Muscle layer of colon (tissue), 2 donors: ENCODE measurements around the gene TTC31.
A peak's percentile ranks its signal among the peaks of the same experiment; 100 is the strongest.
"Not testable (repeated sequence)": the region's sequence is repeated elsewhere in the genome, so short reads cannot be mapped to it uniquely, and the experiment has no call there.

ENCODE experiments used
- H3K27ac ChIP-seq: one replicate; pipeline ENCODE4 v1.7.0; 2013; ENCODE audit warnings: low read depth, mild to moderate bottlenecking, low read length, moderate library complexity
- H3K27me3 ChIP-seq, 2 donors: one replicate each; pipeline ENCODE4 v1.7.0; 2013; ENCODE audit warnings: low read length in 2 of 2, mild to moderate bottlenecking in 2 of 2; ENCODE audit not compliant: insufficient read depth in 2 of 2, control insufficient read depth in 1 of 2
- H3K36me3 ChIP-seq: one replicate; pipeline ENCODE4 v1.7.0; 2013; ENCODE audit warnings: mild to moderate bottlenecking, low read length; ENCODE audit not compliant: insufficient read depth
- H3K4me1 ChIP-seq: one replicate; pipeline ENCODE4 v1.7.0; 2013; ENCODE audit warnings: mild to moderate bottlenecking, low read length; ENCODE audit not compliant: insufficient read depth
- H3K4me3 ChIP-seq, 2 donors: one replicate each; pipeline ENCODE4 v1.7.0; 2013; ENCODE audit warnings: low read length in 2 of 2, low read depth in 1 of 2, mild to moderate bottlenecking in 1 of 2, moderate library complexity in 1 of 2
- H3K9ac ChIP-seq: one replicate; pipeline ENCODE4 v1.7.0; 2013; ENCODE audit warnings: low read length
- H3K9me3 ChIP-seq: one replicate; pipeline ENCODE4 v1.7.0; 2013; ENCODE audit warnings: mild to moderate bottlenecking, low read length
- donor health status: abdominal sarcoma.
- donor health status: Adenocarcinoma of cecum.

The TTC31 gene

DNA sequence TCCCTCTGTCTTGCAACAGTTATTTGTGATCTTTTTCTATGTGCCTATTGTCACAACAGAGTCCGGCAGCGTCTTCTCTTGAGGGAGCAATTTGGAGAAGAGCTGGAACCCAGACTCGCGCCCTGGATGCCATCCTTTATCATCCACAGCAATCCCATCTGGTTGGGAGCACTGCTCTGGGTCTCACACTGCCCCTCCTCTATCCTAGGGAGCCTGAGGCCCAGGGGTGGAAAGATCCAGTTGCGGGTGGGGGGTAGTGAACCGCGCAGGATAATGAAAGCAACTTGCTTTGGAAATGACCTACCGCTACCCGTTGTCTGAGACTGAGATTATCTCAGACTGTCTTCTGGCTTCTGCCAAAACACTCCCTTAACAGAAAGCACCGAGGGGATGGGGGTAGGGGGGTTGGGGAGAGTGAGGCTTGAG, 23.9 kb upstream of the TTC31 start:
- Histone ChIP-seq H3K9me3 (no peaks in the 10 kb centered on the region), H3K4me1 (peaks cover 32% of the 10 kb centered on the region), H3K27me3 (no peaks in the 10 kb centered on the region), H3K4me3 (peak overlapping the region; percentile 62 to 77), H3K9ac (peak overlapping the region; percentile 47), H3K36me3 (peaks cover 13% of the 10 kb centered on the region), H3K27ac (peak overlapping the region; percentile 61)

DNA sequence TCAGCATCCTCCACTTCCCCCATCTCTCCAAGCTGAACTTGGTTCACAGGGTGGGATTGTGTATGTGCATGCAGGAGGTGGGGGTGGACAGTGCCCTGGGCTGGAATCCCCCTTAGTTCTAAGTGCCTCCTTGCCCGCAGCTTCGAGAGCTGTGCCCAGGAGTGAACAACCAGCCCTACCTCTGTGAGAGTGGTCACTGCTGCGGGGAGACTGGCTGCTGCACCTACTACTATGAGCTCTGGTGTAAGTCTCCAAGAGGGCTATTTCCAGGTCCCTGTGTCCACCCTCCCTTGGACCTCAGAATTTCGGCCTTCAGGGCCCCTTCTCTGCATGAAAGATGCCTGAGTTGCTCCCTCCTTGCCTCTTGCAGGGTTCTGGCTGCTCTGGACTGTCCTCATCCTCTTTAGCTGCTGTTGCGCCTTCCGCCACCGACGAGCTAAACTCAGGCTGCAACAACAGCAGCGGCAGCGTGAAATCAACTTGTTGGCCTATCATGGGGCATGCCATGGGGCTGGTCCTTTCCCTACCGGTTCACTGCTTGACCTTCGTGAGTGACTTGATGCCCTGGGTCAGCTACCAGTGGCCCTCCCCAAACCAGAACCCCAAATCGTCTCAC, 23.3 kb upstream of the TTC31 start:
- H3K9me3 ChIP-seq, H3K4me3 ChIP-seq, H3K9ac ChIP-seq, H3K27me3 ChIP-seq, H3K27ac ChIP-seq: not testable (repeated sequence)
- Histone ChIP-seq H3K4me1 (peaks cover 38% of the 10 kb centered on the region), H3K36me3 (peaks cover 13% of the 10 kb centered on the region)

DNA sequence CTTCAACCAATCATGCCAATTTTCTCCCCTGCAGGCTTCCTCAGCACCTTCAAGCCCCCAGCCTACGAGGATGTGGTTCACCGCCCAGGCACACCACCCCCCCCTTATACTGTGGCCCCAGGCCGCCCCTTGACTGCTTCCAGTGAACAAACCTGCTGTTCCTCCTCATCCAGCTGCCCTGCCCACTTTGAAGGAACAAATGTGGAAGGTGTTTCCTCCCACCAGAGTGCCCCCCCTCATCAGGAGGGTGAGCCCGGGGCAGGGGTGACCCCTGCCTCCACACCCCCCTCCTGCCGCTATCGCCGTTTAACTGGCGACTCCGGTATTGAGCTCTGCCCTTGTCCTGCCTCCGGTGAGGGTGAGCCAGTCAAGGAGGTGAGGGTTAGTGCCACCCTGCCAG, 22.7 kb upstream of the TTC31 start:
- peaks cover 38% of the 10 kb centered on the region for H3K4me1 ChIP-seq
- H3K36me3 ChIP-seq = peaks cover 13% of the 10 kb centered on the region

DNA sequence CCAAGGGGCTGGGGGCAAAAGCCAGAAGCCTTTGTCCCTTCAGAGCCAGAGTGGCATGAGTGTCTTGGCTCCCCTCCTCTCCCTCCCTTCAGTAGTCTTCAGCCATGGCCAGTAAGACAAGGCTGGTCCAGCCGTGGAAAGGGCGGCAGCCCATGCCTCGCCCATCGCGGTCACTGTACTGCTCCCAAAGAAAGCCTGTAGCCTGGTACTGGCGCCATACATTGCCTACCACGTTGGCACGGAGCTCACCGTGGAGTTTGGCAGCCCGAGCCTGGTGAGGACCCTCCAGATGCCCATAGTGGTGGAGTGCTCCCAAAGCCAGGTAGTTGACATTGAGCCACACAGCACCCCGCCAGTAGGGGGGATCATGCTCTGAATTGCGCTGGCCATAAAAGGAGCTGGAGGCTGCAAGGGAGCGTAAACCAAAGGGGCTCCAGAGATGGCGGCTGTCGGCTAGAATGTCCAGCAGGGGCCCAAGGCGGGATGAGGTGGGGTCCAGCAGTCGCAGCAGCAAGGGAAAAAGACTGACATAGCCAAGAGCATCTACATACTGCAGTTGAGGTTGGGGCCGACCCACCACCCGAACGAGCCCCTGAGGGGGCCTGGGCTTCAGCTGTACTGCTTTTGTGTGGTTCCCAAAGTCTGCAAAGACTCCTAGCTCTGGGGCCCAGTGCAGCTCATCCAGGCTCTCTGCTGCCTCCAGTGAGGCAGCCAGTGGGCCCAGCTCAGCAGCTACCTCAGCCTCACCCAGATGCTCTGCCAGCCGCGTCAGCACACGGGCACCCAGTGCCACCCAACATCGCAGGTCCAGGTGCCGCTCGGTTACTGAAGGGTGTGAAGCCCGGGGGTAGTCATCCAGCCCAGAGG, 21.5 kb upstream of the TTC31 start:
- Histone ChIP-seq H3K9ac (no peak overlapping the region), H3K27me3 (no peaks in the 10 kb centered on the region), H3K36me3 (peaks cover 13% of the 10 kb centered on the region), H3K9me3 (no peaks in the 10 kb centered on the region), H3K27ac (no peak overlapping the region), H3K4me1 (peaks cover 26% of the 10 kb centered on the region), H3K4me3 (no peak overlapping the region)

More for the DNA sequence above, 22.7 kb upstream of the TTC31 start:
- H3K9me3 ChIP-seq, H3K27ac ChIP-seq, H3K4me3 ChIP-seq, H3K9ac ChIP-seq, H3K27me3 ChIP-seq: not testable (repeated sequence)

DNA sequence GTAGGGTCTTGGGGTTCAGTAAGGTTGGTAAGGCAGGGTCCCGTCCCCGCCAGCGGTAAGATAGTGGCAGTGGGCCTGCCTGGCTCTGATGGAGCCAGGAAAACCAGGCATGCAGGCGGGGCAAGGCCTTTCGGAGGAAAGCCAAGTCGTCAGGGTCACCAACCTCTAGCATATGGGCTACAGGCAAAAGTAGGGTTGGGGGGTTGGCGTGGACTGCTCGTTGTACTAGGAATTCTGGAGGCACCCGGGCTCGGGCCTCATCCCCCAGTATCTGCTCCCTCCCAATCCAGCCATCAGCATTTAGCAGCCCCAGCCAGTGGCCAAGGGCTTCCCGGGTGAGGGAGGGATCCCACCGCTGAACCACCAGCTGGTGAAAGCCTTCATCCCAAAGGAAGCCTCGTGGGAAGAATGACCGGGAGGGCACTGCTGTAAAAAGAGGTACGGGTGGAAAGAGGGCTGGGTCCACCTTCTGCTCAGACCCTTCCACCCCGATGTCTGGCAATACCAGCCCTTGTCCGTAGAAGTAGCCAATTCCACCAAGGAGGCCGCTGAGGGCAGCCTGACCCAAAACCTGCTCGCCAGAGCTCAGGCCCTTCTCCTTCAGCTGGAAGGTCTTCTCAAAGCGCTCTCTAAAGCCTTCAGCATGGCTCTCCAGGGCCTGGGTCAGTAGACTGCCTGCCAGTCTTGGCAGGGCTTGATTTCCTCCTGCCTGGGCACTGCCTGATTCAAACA, 20.7 kb upstream of the TTC31 start:
- Histone ChIP-seq H3K9me3 (no peaks in the 10 kb centered on the region), H3K4me3 (no peak overlapping the region), H3K9ac (no peak overlapping the region), H3K27ac (no peak overlapping the region), H3K4me1 (peaks cover 18% of the 10 kb centered on the region), H3K36me3 (peaks cover 13% of the 10 kb centered on the region), H3K27me3 (no peaks in the 10 kb centered on the region)

DNA sequence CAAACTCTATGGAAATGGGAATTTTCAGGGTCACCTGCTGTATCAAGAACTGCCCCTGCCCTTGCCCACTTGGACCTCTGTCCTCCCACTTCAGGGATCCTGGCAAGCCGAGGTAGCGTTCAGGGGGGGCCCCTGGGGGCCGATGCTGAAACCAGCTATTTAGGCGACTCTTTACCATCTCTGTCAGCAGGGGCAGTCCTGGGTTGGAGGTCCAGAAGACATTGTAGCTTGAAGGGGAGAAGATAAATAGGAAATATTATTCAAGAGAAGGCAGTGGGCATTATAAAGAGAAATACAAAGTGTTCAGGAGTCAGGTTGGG, 20.1 kb upstream of the TTC31 start:
- no peak overlapping the region for H3K9ac ChIP-seq
- H3K4me3 ChIP-seq = no peak overlapping the region
- no peak overlapping the region for H3K27ac ChIP-seq

DNA sequence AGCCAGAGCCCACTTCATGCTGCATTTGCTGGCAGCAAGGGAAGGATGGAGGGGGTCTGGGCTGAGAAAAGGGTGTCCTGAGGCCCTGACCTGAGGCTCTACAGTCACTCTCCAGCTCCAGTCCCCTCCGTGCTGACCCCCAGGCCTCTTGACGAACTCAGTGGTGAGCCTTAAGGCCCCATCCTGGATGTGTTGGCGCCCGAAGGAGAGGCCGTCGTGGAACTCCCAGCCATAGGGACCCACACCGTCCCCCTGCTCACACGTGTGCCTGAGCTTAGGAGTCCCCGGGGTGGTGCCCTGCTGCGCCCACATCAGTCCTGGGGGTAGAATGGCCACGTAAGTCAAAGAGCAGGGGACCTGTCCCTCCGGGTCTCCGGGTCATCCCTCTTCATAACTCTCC, 18.5 kb upstream of the TTC31 start:
- Histone ChIP-seq H3K9me3 (no peaks in the 10 kb centered on the region), H3K36me3 (peaks cover 13% of the 10 kb centered on the region), H3K9ac (peak overlapping the region; percentile 70), H3K4me3 (peak overlapping the region; percentile 79 to 86), H3K27me3 (no peaks in the 10 kb centered on the region), H3K4me1 (peaks cover 10% of the 10 kb centered on the region), H3K27ac (peak overlapping the region; percentile 82)

More for the DNA sequence above, 20.1 kb upstream of the TTC31 start:
- peaks cover 18% of the 10 kb centered on the region for H3K4me1 ChIP-seq
- no peaks in the 10 kb centered on the region for H3K27me3 ChIP-seq
- peaks cover 13% of the 10 kb centered on the region for H3K36me3 ChIP-seq
- no peaks in the 10 kb centered on the region for H3K9me3 ChIP-seq

DNA sequence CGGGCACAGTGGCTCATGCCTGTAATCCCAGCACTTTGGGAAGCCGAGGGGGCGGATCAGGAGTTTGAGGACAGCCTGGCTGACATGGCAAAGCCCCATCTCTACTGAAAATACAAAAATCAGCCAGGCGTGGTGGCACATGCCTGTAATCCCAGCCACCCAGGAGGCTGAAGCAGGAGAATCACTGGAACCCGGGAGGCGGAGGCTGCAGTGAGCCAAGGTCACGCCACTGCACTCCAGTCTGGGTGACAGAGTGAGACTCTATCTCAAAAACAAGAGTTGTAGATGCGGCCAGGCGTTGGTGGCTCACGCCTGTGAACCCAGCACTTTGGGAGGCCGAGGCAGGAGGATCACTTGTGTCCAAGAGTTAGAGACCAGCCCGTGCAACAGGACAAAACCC, 12.1 kb upstream of the TTC31 start:
- H3K4me3 ChIP-seq, H3K9me3 ChIP-seq, H3K9ac ChIP-seq, H3K27ac ChIP-seq, H3K27me3 ChIP-seq: not testable (repeated sequence)
- peaks cover 16% of the 10 kb centered on the region for H3K36me3 ChIP-seq
- peaks cover 16% of the 10 kb centered on the region for H3K4me1 ChIP-seq

DNA sequence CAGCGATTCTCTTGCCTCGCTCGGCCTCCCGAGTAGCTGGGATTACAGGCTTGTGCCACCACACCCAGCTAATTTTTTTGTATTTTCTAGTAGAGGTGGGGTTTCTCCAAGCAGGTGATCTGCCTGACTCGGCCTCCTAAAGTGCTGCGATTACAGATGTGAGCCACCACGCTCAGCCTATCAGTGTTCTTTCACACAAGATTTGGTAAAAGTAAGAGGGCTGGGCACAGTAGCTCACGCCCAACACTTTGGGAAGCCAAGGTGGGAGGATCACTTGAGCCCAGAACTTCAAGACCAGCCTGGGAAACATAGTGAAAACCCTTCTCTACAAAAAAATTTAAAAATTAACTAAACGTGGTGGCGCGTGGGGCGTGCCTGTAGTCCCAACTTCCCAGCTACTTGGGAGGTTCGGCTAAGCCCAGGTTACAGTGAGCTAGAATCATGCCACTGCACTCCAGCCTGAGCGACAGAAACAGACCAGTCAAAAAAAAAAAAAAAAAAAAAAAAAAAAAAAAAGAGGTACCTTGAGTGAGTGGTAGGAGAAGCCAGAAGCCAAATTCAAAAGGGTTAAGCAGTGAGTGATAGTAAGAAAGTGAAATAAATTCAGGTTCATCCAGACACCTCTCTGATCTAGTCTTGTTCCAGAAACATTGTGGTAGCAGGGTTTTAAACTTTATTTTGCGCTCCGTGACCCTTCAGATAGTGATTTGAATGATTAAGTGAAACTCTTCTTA, 11.4 kb upstream of the TTC31 start:
- no peaks in the 10 kb centered on the region for H3K27me3 ChIP-seq
- peak overlapping the region; percentile 75 for H3K27ac ChIP-seq
- H3K36me3 ChIP-seq = peaks cover 16% of the 10 kb centered on the region
- peak overlapping the region; percentile 66 for H3K9ac ChIP-seq
- no peaks in the 10 kb centered on the region for H3K9me3 ChIP-seq
- H3K4me1 ChIP-seq = peaks cover 16% of the 10 kb centered on the region
- peak overlapping the region; percentile 15 to 81 for H3K4me3 ChIP-seq

DNA sequence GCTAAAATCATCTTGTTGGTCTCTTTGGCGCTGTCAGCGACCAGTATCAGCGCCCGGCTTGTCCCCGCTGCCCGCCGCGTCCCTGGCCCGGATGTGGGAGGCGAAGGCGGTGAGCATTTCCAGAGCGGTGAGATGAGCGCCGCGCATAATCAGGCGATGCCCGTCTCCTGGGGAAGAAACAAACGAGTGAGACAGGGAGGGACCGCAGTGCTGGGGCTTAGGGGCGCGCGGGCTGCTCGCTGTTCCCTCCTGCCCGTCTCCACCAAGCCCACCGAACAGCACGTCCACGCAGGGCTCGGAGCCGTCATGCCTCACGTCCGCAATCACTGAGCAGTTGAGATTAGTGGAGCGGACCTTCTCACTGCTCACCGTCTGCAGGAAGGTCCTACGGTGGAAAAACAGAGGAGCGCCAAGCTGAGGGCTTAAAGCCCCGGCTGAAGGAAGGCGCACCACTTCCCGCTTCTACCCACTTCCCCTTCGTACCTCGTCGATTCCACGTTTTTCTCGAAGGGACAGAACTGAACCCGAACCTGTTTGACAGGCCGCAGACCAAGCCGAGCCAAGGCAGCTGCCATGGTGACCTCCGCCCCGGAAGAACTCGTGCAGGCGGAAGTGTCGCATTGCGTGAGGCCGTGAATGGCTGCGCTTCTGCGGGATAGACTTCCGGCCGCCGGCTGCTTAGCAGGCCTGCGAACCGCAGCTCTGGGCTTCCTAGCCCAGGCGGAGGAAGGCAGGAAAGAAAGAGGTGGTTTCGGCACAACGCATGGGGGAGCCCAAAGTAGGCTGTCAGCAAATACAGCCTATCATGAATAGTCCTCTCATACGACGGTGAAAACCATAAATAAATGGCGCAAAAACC, 10.6 kb upstream of the TTC31 start, which contains the start of gene MRPL53:
MRPL53 (minus strand) TSS at position 595 of the 859 bp plus-strand sequence; CDS start at position 575, 20 bp downstream.
- Histone ChIP-seq H3K9me3 (no peaks in the 10 kb centered on the region), H3K27ac (peak within 1 kb of the TSS; percentile 75), H3K27me3 (no peaks in the 10 kb centered on the region), H3K4me3 (peak within 1 kb of the TSS; percentile 15 to 81), H3K36me3 (peaks cover 17% of the 10 kb centered on the region), H3K9ac (peak within 1 kb of the TSS; percentile 66), H3K4me1 (peaks cover 16% of the 10 kb centered on the region)
